HEK293 (cell line): ENCODE results near the gene KLHL20.
"Not testable (repeated sequence)": the region's sequence is repeated elsewhere in the genome, so short reads cannot be mapped to it uniquely, and the experiment has no call there.

ENCODE experiments used
- CTCF ChIA-PET: fragments of 350-600 bp; formaldehyde crosslinking; extraction: SDS; loops from one replicate; lab custom pipeline; 2021; ENCODE audit warnings: antibody characterized with exemption; lab: Yijun Ruan, JAX
- POLR2A ChIA-PET: fragments of 300-600 bp; formaldehyde crosslinking; extraction: SDS; loops from one replicate; lab custom pipeline; 2020; ENCODE audit warnings: antibody characterized with exemption, inconsistent platforms; lab: Yijun Ruan, JAX
- H3K27ac ChIP-seq: fragments of 200-500 bp; sonication (Bioruptor generic); 2 replicates; pipeline ENCODE4 v1.5.1; 2014; ENCODE audit warnings: low read depth, low read length, control low read depth, inconsistent platforms; ENCODE audit errors: extremely low read depth
- H3K36me3 ChIP-seq, 2 experiments: fragments of 200-500 bp in 1 of 2; sonication (Bioruptor generic) in 1 of 2; 1 replicate in 1 of 2; 2 replicates in 1 of 2; pipeline ENCODE4 v1.5.1; 2014 to 2017; ENCODE audit warnings: inconsistent platforms in 2 of 2, low read length in 2 of 2; ENCODE audit not compliant: control insufficient read depth in 2 of 2, insufficient read depth in 1 of 2
- H3K4me1 ChIP-seq: fragments of 200-500 bp; sonication (Bioruptor generic); 2 replicates; pipeline ENCODE4 v1.5.1; 2014; ENCODE audit warnings: mild to moderate bottlenecking, low read length, inconsistent platforms; ENCODE audit not compliant: control insufficient read depth, insufficient read depth
- H3K4me3 ChIP-seq: 2 replicates; pipeline ENCODE4 v1.5.1; 2011; ENCODE audit warnings: low read depth, mild to moderate bottlenecking, control low read depth, low read length, moderate library complexity
- H3K9me3 ChIP-seq: fragments of 200-500 bp; sonication (Bioruptor generic); 2 replicates; pipeline ENCODE4 v1.5.1; 2014; ENCODE audit warnings: low read depth, low read length, inconsistent platforms; ENCODE audit not compliant: control insufficient read depth, insufficient read depth
- BCL11B ChIP-seq: fragments of 450-650 bp; formaldehyde crosslinking; IDR thresholded peaks from 2 replicates; pipeline ENCODE4 v1.5.1; 2016; ENCODE audit warnings: low read depth, missing biosample characterization, missing genetic modification characterization
- GLIS1 ChIP-seq: fragments of 450-650 bp; formaldehyde crosslinking; IDR thresholded peaks from 2 replicates; pipeline ENCODE4 v1.5.1; 2016; ENCODE audit warnings: missing biosample characterization, missing genetic modification characterization
- KLF8 ChIP-seq: fragments of 450-650 bp; formaldehyde crosslinking; IDR thresholded peaks from 2 replicates; pipeline ENCODE4 v1.5.1; 2016; ENCODE audit warnings: missing biosample characterization, missing genetic modification characterization
- OSR2 ChIP-seq: fragments of 450-650 bp; formaldehyde crosslinking; IDR thresholded peaks from 2 replicates; pipeline ENCODE4 v1.5.1; 2016; ENCODE audit warnings: missing biosample characterization, missing genetic modification characterization
- SCRT1 ChIP-seq: fragments of 450-650 bp; formaldehyde crosslinking; IDR thresholded peaks from 2 replicates; pipeline ENCODE4 v1.5.1; 2016; ENCODE audit warnings: missing biosample characterization, missing genetic modification characterization, borderline replicate concordance
- SP2 ChIP-seq: fragments of 450-650 bp; formaldehyde crosslinking; IDR thresholded peaks from 2 replicates; pipeline ENCODE4 v1.5.1; 2016; ENCODE audit warnings: missing biosample characterization, missing genetic modification characterization
- SP3 ChIP-seq: fragments of 450-650 bp; formaldehyde crosslinking; IDR thresholded peaks from 2 replicates; pipeline ENCODE4 v1.5.1; 2016; ENCODE audit warnings: missing biosample characterization, missing genetic modification characterization
- ZBTB44 ChIP-seq: fragments of 450-650 bp; IDR thresholded peaks from 2 replicates; pipeline ENCODE4 v1.5.1; 2018; ENCODE audit warnings: missing biosample characterization, mild to moderate bottlenecking, missing genetic modification characterization
- ZNF146 ChIP-seq: fragments of 450-650 bp; formaldehyde crosslinking; IDR thresholded peaks from 2 replicates; pipeline ENCODE4 v1.5.1; 2016; ENCODE audit warnings: missing biosample characterization, missing genetic modification characterization
- ZNF19 ChIP-seq: fragments of 450-650 bp; formaldehyde crosslinking; IDR thresholded peaks from 2 replicates; pipeline ENCODE4; 2016; ENCODE audit warnings: missing biosample characterization, missing genetic modification characterization, low read depth
- ZNF24 ChIP-seq: fragments of 450-650 bp; formaldehyde crosslinking; IDR thresholded peaks from 2 replicates; pipeline ENCODE4 v1.5.1; 2016; ENCODE audit warnings: missing biosample characterization, missing genetic modification characterization
- ZNF274 ChIP-seq, 2 experiments: fragments of 200-500 bp in 1 of 2; fragments of 450-650 bp in 1 of 2; sonication (Bioruptor generic) in 1 of 2; formaldehyde crosslinking in 1 of 2; IDR thresholded peaks; 2 replicates each; pipeline versions ENCODE4 v1.5.1 to v1.6.1; 2014 to 2016; ENCODE audit warnings: borderline replicate concordance in 1 of 2, inconsistent platforms in 1 of 2, low read length in 1 of 2, missing biosample characterization in 1 of 2, missing genetic modification characterization in 1 of 2
- ZNF292 ChIP-seq: fragments of 450-650 bp; formaldehyde crosslinking; IDR thresholded peaks from 2 replicates; pipeline ENCODE4 v1.5.1; 2016; ENCODE audit warnings: low read depth, missing biosample characterization, missing genetic modification characterization, borderline replicate concordance
- ZNF626 ChIP-seq: fragments of 450-650 bp; sonication (Bioruptor Pico); formaldehyde crosslinking; IDR thresholded peaks from 2 replicates; pipeline ENCODE4 v1.5.1; 2018; ENCODE audit warnings: missing biosample characterization, missing genetic modification characterization, inconsistent platforms
- ZNF654 ChIP-seq: fragments of 450-650 bp; formaldehyde crosslinking; IDR thresholded peaks from 2 replicates; pipeline ENCODE4 v1.5.1; 2016; ENCODE audit warnings: low read depth, missing biosample characterization, missing genetic modification characterization
- ZNF768 ChIP-seq: fragments of 450-650 bp; formaldehyde crosslinking; IDR thresholded peaks from 2 replicates; pipeline ENCODE4 v1.5.1; 2018; ENCODE audit warnings: missing biosample characterization, mild to moderate bottlenecking, missing genetic modification characterization
- ZNF777 ChIP-seq: fragments of 450-650 bp; formaldehyde crosslinking; IDR thresholded peaks from 2 replicates; pipeline ENCODE4 v1.5.1; 2017; ENCODE audit warnings: missing biosample characterization, missing genetic modification characterization, borderline replicate concordance
- ZSCAN30 ChIP-seq: fragments of 450-650 bp; IDR thresholded peaks from 2 replicates; pipeline ENCODE4 v1.5.1; 2018; ENCODE audit warnings: missing biosample characterization, mild to moderate bottlenecking, missing genetic modification characterization, moderate library complexity
- TF ChIP-seq, protein P1 (sequence below): fragments of 450-650 bp; formaldehyde crosslinking; IDR thresholded peaks from 2 replicates; pipeline ENCODE4 v1.5.1; 2016; ENCODE audit warnings: missing biosample characterization, missing genetic modification characterization
- TF ChIP-seq, protein P2 (sequence below): fragments of 450-650 bp; formaldehyde crosslinking; IDR thresholded peaks from 2 replicates; pipeline ENCODE4 v1.5.1; 2016; ENCODE audit warnings: missing biosample characterization, missing genetic modification characterization, low read depth
- TF ChIP-seq, protein P3 (sequence below): fragments of 450-650 bp; formaldehyde crosslinking; IDR thresholded peaks from 2 replicates; pipeline ENCODE4 v1.5.1; 2016; ENCODE audit warnings: missing biosample characterization, missing genetic modification characterization
- TF ChIP-seq, protein P4 (sequence below): fragments of 450-650 bp; formaldehyde crosslinking; IDR thresholded peaks from 2 replicates; pipeline ENCODE4 v1.5.1; 2016; ENCODE audit warnings: missing biosample characterization, missing genetic modification characterization

Gene KLHL20

DNA sequence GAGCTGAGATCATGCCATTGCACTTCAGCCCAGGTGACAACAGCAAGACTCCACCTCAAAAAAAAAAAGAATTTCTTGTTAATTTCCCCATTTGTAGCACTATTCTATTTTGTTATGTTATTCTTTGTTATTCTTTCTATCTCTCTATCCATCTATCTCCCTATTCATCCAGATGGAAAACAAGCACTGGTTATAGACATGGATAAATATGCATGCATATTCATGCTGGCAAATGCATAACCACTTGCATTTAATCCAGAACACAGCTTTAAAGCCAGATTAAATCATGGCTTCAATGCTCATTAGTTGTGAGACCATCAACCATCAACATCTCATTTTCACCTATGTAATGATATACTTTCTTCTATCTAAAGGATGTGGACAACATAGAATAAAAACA is 21.5 kb upstream of the KLHL20 start:
- Histone ChIP-seq H3K4me1 (no peaks in the 10 kb centered on the region), H3K36me3 (no peaks in the 10 kb centered on the region), H3K27ac (no peak overlapping the region), H3K9me3 (no peaks in the 10 kb centered on the region), H3K4me3 (no peak overlapping the region)
- ChIA-PET CTCF (no interaction called here), POLR2A (interaction anchor here (1.4 kb wide), 1 partner anchor 22 kb away, joined by 4 read pairs; the partner anchor contains the start of gene KLHL20)
- no peak for TF ChIP-seq ZNF768 (tag by site-specific recombination)
- no peak for TF ChIP-seq ZNF777 (tag by site-specific recombination)
- TF ChIP-seq ZNF292, result no peak
- no peak for TF ChIP-seq ZSCAN30 (tag by site-specific recombination)
- TF ChIP-seq, protein P1, sequence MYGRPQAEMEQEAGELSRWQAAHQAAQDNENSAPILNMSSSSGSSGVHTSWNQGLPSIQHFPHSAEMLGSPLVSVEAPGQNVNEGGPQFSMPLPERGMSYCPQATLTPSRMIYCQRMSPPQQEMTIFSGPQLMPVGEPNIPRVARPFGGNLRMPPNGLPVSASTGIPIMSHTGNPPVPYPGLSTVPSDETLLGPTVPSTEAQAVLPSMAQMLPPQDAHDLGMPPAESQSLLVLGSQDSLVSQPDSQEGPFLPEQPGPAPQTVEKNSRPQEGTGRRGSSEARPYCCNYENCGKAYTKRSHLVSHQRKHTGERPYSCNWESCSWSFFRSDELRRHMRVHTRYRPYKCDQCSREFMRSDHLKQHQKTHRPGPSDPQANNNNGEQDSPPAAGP, result no peak
- TF ChIP-seq ZNF626 (tag by site-specific recombination), result no peak

- H3K27ac ChIP-seq, H3K36me3 ChIP-seq, CTCF ChIA-PET, H3K4me1 ChIP-seq, H3K9me3 ChIP-seq, H3K4me3 ChIP-seq, POLR2A ChIA-PET: not testable (repeated sequence)
- TF ChIP-seq ZNF146 (tag by site-specific recombination), result peak; percentile 47; the same call in 1 of the 2 replicates
Observed at GRCh38 chr1:173701299-173701698, 13.5 kb upstream of the KLHL20 start.

GRCh38 chr1:173702736-173703135 is 12.0 kb upstream of the KLHL20 start:
- no peak overlapping the region for H3K27ac ChIP-seq
- no peaks in the 10 kb centered on the region for H3K9me3 ChIP-seq
- ChIA-PET POLR2A (no interaction called here), CTCF (no interaction called here)
- TF ChIP-seq SP3 (no peak), KLF8 (tag by site-specific recombination) (no peak), SP2 (tag by site-specific recombination) (no peak), ZBTB44 (tag by site-specific recombination) (no peak), ZNF24 (tag by site-specific recombination) (no peak), OSR2 (tag by site-specific recombination) (no peak), ZNF274 (IDR thresholded peaks at IDR 0.05; ENCODE audit: low read length) (no peak), ZNF274 (tag by site-specific recombination; IDR thresholded peaks at IDR 0.05; ENCODE audit: borderline replicate concordance) (no peak), SCRT1 (tag by site-specific recombination) (no peak), ZNF19 (tag by site-specific recombination) (no peak), ZNF654 (tag by site-specific recombination) (no peak), BCL11B (tag by site-specific recombination) (no peak), GLIS1 (tag by site-specific recombination) (no peak)
- TF ChIP-seq, protein P2, sequence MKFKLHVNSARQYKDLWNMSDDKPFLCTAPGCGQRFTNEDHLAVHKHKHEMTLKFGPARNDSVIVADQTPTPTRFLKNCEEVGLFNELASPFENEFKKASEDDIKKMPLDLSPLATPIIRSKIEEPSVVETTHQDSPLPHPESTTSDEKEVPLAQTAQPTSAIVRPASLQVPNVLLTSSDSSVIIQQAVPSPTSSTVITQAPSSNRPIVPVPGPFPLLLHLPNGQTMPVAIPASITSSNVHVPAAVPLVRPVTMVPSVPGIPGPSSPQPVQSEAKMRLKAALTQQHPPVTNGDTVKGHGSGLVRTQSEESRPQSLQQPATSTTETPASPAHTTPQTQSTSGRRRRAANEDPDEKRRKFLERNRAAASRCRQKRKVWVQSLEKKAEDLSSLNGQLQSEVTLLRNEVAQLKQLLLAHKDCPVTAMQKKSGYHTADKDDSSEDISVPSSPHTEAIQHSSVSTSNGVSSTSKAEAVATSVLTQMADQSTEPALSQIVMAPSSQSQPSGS (tag by site-specific recombination), result no peak
- TF ChIP-seq, protein P3, sequence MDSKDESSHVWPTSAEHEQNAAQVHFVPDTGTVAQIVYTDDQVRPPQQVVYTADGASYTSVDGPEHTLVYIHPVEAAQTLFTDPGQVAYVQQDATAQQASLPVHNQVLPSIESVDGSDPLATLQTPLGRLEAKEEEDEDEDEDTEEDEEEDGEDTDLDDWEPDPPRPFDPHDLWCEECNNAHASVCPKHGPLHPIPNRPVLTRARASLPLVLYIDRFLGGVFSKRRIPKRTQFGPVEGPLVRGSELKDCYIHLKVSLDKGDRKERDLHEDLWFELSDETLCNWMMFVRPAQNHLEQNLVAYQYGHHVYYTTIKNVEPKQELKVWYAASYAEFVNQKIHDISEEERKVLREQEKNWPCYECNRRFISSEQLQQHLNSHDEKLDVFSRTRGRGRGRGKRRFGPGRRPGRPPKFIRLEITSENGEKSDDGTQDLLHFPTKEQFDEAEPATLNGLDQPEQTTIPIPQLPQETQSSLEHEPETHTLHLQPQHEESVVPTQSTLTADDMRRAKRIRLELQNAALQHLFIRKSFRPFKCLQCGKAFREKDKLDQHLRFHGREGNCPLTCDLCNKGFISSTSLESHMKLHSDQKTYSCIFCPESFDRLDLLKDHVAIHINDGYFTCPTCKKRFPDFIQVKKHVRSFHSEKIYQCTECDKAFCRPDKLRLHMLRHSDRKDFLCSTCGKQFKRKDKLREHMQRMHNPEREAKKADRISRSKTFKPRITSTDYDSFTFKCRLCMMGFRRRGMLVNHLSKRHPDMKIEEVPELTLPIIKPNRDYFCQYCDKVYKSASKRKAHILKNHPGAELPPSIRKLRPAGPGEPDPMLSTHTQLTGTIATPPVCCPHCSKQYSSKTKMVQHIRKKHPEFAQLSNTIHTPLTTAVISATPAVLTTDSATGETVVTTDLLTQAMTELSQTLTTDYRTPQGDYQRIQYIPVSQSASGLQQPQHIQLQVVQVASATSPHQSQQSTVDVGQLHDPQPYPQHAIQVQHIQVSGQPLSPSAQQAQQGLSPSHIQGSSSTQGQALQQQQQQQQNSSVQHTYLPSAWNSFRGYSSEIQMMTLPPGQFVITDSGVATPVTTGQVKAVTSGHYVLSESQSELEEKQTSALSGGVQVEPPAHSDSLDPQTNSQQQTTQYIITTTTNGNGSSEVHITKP (tag by site-specific recombination), result no peak
- TF ChIP-seq, protein P4, sequence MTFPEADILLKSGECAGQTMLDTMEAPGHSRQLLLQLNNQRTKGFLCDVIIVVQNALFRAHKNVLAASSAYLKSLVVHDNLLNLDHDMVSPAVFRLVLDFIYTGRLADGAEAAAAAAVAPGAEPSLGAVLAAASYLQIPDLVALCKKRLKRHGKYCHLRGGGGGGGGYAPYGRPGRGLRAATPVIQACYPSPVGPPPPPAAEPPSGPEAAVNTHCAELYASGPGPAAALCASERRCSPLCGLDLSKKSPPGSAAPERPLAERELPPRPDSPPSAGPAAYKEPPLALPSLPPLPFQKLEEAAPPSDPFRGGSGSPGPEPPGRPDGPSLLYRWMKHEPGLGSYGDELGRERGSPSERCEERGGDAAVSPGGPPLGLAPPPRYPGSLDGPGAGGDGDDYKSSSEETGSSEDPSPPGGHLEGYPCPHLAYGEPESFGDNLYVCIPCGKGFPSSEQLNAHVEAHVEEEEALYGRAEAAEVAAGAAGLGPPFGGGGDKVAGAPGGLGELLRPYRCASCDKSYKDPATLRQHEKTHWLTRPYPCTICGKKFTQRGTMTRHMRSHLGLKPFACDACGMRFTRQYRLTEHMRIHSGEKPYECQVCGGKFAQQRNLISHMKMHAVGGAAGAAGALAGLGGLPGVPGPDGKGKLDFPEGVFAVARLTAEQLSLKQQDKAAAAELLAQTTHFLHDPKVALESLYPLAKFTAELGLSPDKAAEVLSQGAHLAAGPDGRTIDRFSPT, result no peak
- H3K4me1 ChIP-seq, result no peaks in the 10 kb centered on the region
- no peaks in the 10 kb centered on the region for H3K36me3 ChIP-seq
- no peak overlapping the region for H3K4me3 ChIP-seq
